GM12872 (cell line): Measurements from ENCODE around the gene SCGB1D1.

Experiments
- TF ChIP-seq, protein P1 (sequence below): IDR thresholded peaks from 3 replicates; pipeline ENCODE4 v1.5.1; 2011; ENCODE audit warnings: low read depth, mild to moderate bottlenecking, low read length, moderate library complexity; ENCODE audit not compliant: insufficient read depth

Gene SCGB1D1, protein sequence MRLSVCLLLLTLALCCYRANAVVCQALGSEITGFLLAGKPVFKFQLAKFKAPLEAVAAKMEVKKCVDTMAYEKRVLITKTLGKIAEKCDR

DNA sequence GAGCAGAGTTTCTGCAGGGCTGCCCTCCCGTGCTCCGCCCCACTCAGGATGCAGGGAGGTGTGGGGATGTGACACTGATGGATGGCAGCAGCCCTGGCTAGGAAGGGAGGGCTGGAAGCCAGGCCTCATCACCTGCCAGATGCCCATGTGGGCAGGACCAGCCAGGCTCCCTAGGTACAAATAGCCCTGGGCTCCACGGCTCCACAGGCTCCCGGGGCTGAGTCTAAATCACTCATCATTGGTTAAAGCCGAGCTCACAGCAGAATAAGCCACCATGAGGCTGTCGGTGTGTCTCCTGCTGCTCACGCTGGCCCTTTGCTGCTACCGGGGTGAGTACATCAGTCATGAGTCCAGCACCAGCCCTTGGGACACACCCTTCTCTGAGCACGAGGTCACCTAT, at the start of gene SCGB1D1:
TSS of gene SCGB1D1 (plus strand) at position 206 of the 400 bp plus-strand sequence. CDS start at position 275, 69 bp downstream.
- TF ChIP-seq, protein P1, sequence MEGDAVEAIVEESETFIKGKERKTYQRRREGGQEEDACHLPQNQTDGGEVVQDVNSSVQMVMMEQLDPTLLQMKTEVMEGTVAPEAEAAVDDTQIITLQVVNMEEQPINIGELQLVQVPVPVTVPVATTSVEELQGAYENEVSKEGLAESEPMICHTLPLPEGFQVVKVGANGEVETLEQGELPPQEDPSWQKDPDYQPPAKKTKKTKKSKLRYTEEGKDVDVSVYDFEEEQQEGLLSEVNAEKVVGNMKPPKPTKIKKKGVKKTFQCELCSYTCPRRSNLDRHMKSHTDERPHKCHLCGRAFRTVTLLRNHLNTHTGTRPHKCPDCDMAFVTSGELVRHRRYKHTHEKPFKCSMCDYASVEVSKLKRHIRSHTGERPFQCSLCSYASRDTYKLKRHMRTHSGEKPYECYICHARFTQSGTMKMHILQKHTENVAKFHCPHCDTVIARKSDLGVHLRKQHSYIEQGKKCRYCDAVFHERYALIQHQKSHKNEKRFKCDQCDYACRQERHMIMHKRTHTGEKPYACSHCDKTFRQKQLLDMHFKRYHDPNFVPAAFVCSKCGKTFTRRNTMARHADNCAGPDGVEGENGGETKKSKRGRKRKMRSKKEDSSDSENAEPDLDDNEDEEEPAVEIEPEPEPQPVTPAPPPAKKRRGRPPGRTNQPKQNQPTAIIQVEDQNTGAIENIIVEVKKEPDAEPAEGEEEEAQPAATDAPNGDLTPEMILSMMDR = no peak

DNA sequence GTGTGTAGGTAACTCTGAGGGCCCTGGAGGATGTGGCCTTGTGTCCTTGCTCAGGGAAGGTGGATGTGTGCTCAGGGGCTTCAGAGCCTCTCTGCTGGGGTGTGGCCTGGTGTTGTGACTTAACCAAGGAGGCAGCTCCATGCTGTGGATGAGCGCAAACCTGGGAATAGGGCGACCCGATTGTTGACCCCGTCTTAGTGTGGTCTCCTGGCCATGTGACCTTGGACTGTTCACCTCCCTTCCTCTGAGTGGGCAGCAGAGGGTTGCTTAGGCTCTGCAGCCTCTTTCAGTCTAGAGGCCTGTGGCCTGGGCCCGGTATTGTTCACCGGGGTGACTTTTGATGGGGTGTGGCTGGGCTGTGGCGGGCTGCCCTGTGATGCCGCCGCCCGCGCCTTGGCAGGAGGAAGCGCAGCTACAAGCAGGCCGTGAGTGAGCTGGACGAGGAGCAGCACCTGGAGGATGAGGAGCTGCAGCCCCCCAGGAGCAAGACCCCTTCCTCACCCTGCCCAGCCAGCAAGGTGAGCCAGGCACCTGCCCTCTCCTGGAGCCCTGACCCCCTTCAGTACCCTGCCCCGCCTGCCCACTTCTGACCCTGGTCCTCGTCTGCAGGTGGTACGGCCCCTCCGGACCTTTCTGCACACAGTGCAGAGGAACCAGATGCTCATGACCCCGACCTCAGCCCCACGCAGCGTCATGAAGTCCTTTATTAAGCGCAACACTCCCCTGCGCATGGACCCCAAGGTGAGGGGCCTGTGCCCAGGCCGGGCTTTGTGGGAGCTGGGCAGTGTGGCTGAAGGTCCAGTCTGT, 49.5 kb upstream of the SCGB1D1 start:
- TF ChIP-seq, protein P1 = no peak

DNA sequence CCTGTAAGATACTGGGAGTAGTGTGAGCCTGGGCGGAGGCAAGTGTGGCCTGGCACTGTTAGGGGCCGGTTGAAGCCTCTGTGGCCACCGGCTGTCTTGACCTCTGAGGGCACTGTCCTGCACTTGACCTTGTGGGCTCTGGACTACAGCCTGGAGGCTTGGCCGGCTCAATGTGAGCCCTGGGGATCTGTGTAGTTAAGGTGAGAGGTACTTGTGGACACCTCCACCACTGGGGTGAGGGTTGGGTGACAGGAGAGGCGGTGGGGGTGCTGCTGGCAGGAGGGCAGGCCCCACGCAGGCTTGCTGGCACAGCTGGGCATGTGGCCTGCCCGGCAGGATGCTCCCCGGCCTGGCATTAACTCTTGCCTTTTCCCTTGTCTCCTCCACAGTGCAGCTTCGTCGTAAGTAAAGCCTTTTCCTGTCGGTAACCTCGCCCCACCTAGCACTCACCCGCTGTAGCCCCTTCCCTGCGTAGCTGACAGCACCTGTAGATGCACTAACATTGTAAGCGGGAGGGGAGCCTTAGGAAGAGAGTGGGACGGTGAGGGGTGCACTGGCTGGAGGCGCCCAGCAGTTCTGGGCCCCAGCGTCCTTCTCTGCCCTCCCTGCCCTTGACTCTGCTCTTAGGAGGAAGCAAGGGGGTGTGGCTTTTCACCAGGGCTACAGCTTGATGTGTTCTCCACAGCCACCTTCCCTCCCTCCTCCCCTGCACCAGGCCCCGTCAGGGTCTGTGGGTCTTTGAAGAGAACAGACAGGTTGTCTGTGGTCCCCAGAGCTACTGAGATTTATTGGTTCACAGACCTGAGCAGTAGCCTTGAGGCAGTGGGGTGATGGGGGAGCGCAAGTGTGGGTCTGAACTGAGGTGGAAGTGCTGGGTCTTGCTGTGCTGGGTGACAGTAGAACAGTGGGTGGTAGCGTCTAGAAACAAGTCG, 48.6 kb upstream of the SCGB1D1 start:
- TF ChIP-seq, protein P1 = no peak

DNA sequence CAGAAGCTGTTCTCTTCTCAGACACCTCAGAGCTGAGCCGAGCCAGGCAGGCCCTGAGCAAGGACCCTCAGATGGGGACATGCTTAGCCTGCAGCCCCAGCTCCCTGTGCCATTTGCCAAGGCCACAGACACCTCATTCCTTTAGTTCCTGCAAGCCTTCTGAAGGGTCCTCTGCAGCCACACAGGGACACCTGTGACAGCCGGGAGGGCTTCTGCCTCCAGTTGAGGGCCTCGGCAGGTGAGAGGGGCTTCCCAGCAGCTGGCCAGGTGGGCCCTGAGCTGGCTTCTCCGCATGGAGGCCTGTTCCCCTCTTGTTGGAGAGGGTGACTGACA, 48.0 kb upstream of the SCGB1D1 start:
- TF ChIP-seq, protein P1 = no peak

DNA sequence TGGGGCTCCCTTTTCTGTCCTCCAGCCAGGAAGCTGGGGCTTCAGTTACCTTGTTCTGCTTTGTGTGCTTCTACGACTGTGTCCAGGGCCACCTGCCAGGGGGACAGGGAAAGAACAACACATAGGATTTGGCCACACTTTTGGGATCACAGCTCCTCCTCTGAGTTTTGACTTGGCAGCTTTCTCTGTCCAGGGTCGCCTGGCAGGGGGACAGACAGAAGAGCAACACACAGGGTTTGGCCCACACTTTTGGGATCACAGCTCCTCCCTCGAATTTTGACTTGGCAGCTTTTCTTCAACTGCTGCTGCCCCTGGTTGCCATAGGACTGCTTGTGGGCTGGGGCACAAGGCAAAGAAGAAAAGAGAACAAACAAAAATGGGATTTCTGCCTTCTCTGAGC, 47.1 kb upstream of the SCGB1D1 start:
- TF ChIP-seq, protein P1 = no peak

DNA sequence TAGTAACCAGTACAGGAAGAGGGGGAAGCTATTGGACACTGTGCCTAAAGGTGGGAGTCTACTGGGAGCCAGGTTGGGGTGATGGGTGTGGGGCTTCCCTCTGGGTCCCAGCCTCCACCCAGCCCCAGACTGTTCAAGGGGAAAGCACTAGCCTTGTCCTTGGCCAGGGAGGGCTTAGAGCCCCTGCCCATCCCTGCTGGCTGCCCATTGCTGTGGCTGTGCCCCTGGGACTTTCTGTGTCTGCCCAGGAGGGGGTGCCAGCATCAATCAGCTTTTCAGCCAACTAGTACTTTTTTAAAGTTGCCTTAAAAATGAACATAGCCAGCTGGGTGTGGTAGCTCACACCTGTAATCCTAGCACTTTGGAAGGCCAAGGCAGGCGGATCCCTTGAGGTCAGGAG, 46.3 kb upstream of the SCGB1D1 start:
- TF ChIP-seq, protein P1 = 0 out of 3 replicates have a peak, but pooled peaks have one; percentile 14

DNA sequence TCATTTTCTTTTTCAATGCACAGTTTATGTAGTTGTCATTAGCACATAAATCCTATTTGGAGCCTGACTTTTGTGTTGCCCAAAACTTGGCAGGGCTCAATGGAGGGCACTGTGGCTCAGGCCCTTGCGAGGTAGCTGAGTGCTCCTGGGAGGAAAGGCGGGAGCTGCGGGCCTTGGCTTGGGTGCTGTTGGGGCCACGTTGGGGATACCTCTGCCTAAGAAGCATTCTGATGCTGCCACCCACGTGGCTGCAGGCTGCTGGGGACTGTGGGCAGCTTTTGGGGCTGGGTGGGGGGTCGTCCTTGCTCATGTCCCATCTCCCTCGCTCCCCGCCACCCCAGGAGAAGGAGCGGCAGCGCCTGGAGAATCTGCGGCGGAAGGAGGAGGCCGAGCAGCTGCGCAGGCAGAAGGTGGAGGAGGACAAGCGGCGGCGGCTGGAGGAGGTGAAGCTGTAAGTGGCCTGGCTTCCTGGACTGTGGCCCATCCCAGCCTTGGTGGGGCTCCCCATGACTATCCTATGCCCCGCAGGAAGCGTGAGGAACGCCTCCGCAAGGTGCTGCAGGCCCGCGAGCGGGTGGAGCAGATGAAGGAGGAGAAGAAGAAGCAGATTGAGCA, 45.3 kb upstream of the SCGB1D1 start:
- TF ChIP-seq, protein P1 = no peak
